ENCODE measurements around the gene HOXB7. TPM values are rescaled to one million over a fixed set of nuclear protein-coding genes. Genes with fewer than 3 reads are reported as not detected.
A peak's percentile ranks its signal among the peaks of the same experiment; 100 is the strongest.

HOXB7 gene
- total RNA-seq, 1 donor from 2014 or later: 2.4 TPM

DNA sequence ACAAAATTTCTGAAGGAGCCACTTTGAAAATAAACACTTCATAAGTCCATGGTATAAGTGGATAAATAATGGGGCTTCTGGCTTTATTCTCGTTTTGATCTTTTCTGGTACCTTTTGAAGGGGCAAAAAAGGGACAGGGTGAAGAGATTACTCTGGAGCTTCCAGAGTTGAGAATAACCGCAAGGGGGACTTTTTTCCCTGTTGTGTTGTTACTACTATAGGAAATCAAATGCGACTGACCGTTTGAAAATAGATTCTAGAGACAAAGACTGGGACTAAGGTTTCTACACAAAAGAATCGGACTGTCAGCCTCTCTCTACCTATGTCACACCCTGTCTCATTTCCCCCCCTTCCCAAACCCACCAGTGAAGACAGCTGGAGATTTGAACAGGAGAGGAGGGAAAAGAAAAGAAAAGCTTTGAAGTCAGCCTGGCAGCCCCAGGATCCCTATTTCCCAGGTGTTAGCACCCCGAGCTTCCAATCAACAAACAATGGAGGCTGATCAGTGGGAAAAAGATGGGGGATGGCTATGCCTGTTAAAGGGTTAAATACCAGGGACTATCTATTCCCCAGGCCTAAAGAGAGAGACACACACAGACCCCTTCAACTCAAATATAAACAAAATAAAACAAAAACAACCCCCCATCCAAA, 41.0 kb downstream of the HOXB7 start:
- peak overlapping the region; percentile 34 for H3K4me3 ChIP-seq
- H3K9me3 ChIP-seq: no peaks in the 10 kb centered on the region
- TF ChIP-seq, protein P1, sequence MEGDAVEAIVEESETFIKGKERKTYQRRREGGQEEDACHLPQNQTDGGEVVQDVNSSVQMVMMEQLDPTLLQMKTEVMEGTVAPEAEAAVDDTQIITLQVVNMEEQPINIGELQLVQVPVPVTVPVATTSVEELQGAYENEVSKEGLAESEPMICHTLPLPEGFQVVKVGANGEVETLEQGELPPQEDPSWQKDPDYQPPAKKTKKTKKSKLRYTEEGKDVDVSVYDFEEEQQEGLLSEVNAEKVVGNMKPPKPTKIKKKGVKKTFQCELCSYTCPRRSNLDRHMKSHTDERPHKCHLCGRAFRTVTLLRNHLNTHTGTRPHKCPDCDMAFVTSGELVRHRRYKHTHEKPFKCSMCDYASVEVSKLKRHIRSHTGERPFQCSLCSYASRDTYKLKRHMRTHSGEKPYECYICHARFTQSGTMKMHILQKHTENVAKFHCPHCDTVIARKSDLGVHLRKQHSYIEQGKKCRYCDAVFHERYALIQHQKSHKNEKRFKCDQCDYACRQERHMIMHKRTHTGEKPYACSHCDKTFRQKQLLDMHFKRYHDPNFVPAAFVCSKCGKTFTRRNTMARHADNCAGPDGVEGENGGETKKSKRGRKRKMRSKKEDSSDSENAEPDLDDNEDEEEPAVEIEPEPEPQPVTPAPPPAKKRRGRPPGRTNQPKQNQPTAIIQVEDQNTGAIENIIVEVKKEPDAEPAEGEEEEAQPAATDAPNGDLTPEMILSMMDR (IDR thresholded peaks at IDR 0.05): no peak
- peaks cover 84% of the 10 kb centered on the region for H3K27me3 ChIP-seq (ENCODE audit: low read depth)
- peak overlapping the region; percentile 92 for H3K27ac ChIP-seq
- ATAC-seq (no peak), DNase-seq (no peak)
- H3K4me1 ChIP-seq: peaks cover 31% of the 10 kb centered on the region
- H3K36me3 ChIP-seq: no peaks in the 10 kb centered on the region
- intact Hi-C loops (cut with DNase I): no loop called here

DNA sequence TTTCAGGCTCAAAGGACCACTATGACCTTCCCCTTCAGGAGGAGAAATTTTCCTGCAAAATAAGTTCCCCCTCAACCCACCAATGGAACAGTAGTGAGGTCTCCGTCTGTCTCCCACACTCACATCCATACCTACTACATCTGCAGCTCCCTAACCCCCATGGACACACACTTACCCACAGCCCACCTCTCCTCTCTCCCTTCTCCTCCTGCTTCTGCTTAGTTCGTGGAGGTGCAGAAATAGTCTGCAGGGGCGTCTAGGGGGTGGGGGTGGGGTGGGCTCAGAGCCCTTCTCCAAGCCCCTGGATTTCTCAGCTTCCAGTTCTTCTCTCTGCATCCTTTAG, 41.6 kb downstream of the HOXB7 start:
- H3K27me3 ChIP-seq (ENCODE audit: low read depth): peaks cover 83% of the 10 kb centered on the region
- H3K9me3 ChIP-seq: no peaks in the 10 kb centered on the region
- H3K27ac ChIP-seq: peak overlapping the region; percentile 92
- TF ChIP-seq, protein P1 (IDR thresholded peaks at IDR 0.05): no peak
- ATAC-seq (no peak), DNase-seq (no peak)
- H3K4me3 ChIP-seq: peak overlapping the region; percentile 13
- intact Hi-C loops (cut with DNase I): no loop called here
- peaks cover 31% of the 10 kb centered on the region for H3K4me1 ChIP-seq
- H3K36me3 ChIP-seq: no peaks in the 10 kb centered on the region

DNA sequence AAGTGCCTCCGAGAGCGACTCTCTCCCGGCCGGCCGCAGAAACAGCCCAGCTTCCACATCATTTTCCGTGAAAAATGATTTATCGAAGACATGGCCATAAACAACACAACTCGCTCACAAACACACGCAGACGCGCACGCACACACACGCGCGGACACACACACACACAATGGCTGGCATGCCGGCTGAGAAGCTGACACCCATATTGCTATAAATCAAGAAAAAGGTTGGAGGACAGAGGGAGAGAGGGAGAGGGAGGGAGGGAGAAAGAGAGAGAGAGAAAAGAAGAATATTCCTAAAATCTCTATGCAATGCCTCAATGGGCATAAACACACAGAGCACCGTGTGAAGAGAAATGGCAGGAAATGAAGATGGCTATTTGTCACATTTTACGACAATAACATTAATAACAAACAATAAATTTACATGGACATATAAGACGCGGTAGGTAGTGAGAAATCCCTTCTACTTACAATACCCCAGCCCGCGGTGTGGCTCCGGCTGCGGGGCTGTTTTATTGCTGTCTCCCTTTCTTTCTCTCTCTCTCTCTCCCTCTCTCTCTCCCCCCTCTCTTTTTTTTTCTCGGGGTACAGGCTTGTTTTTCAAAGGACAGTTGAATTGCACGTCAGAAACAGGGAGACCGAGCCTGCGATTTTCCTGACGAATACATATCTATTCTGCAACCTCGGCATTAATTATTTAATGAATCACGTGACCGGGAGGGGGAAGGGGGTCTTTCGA, 42.1 kb downstream of the HOXB7 start:
- DNase-seq: no peak
- H3K27ac ChIP-seq: peak overlapping the region; percentile 49
- TF ChIP-seq, protein P1 (IDR thresholded peaks at IDR 0.05): no peak
- H3K4me1 ChIP-seq: peaks cover 31% of the 10 kb centered on the region
- intact Hi-C loops (cut with DNase I): no loop called here
- ATAC-seq: no peak
- peaks cover 83% of the 10 kb centered on the region for H3K27me3 ChIP-seq (ENCODE audit: low read depth)
- peak overlapping the region; percentile 13 for H3K4me3 ChIP-seq
- H3K9me3 ChIP-seq: no peaks in the 10 kb centered on the region
- no peaks in the 10 kb centered on the region for H3K36me3 ChIP-seq

DNA sequence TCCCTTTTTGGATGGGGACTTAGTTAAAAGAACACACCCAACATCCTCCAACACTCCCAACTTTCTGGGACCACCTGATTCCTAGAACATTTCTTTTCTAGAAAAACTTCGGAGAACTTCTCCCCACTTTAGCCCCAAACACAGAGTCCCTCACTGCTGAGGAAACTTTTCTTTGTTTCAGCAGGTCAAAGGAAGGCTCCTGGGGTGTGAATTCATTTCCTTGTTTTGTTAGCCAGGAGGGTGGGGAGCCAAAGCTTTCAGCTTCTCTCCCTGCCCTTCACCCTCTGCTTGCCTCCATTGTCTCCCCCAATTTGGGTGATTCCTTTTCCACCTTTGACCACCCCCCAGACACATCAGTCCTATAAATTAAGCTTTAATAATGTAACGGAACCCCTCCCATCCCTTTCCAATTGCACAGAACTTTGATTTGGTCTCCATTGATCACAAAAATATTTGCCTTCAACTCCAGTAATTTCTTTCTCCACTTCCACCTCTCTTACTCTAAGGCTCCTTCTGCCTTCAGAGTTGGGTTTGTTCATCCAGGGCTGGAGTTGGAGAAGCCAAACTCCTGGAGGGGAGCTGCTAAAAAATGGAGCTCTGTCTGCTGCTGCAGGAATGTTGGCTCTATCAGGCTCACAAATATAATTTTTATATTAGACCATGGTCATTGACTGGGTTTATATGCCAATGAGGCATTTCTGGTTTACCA, 43.0 kb downstream of the HOXB7 start:
- TF ChIP-seq, protein P1 (IDR thresholded peaks at IDR 0.05): no peak
- no peak for DNase-seq
- H3K27ac ChIP-seq: peak overlapping the region; percentile 49
- H3K27me3 ChIP-seq (ENCODE audit: low read depth): peaks cover 82% of the 10 kb centered on the region
- H3K36me3 ChIP-seq: no peaks in the 10 kb centered on the region
- H3K9me3 ChIP-seq: no peaks in the 10 kb centered on the region
- H3K4me3 ChIP-seq: peak overlapping the region; percentile 13
- no peak for ATAC-seq
- intact Hi-C loops (cut with DNase I): no loop called here
- H3K4me1 ChIP-seq: peaks cover 31% of the 10 kb centered on the region

DNA sequence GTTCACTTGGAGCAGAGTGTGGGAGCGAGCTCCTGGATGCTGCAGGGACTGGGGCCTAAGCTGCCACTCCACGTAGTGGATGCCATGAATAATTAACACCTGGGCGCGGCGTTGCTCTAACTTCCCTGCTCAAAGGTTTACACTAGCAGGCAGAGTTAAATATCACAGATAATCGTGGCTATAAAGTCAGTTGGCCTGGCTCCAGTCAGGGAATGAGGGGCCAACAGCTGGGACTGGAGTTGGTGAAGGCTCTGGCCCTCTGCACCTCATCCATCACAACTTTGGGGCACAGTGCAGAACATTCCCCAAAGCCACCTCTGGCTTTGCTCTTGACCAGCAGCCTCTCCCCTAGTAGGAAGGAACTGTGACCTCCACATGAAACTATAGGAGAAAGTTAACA, 43.6 kb downstream of the HOXB7 start:
- intact Hi-C loops (cut with DNase I): no loop called here
- Histone ChIP-seq H3K4me1 (peaks cover 37% of the 10 kb centered on the region), H3K27ac (peak overlapping the region; percentile 49), H3K27me3 (ENCODE audit: low read depth) (peaks cover 80% of the 10 kb centered on the region), H3K9me3 (no peaks in the 10 kb centered on the region), H3K4me3 (no peak overlapping the region), H3K36me3 (no peaks in the 10 kb centered on the region)
- no peak for DNase-seq
- TF ChIP-seq, protein P1 (IDR thresholded peaks at IDR 0.05): no peak
- no peak for ATAC-seq
